Measurements from ENCODE around the gene STAMBP.

The STAMBP gene

DNA sequence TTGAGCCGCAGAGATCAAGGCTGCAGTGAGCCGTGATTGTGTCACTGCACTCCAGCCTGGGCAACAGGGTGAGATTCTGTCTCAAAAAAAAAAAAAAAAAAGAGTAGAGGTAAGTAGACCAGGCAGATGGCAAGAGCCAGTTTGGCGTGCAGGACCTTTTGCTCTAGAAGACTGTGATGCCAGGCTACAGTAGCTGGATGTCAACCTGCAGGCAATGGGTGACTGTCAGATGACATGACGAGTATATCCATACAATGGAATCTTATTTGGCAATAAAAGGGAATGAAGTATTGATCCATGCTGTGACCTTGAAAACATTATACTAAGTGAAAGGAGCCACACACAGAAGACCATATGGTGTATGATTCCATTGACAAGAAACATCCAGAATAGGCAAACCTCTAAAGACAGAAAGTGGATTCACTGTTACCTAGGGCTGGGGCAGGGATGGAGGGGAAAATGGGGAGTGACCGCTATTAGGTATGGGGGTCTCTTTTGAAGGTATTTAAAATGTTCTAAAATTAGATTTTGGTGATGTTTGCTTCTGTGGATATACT is 86.8 kb downstream of the STAMBP start:
- H3K4me3 ChIP-seq = no peak overlapping the region
- no peak for TF ChIP-seq CTCF (IDR thresholded peaks at IDR 0.05)
- no peak for DNase-seq (ENCODE audit: low spot score)
- no peak overlapping the region for H3K27ac ChIP-seq

DNA sequence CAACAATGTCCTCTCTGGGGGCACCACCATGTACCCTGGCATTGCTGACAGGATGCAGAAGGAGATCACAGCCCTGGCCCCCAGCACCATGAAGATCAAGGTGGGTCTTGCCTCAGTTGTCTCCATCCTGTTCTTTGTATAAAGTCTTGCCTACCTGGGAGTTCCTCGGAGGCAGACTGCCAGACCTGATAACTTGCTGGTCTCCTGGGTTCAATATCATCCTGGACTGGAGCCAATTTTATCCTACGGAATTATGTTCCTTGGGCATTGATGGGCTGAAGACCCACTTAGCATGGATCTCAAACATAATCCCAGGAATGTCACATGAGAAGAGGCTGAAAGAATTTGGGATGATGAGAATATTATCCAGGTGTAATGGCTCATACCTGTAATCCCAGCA is 87.9 kb downstream of the STAMBP start:
- H3K4me3 ChIP-seq = no peak overlapping the region
- no peak for DNase-seq (ENCODE audit: low spot score)
- no peak for TF ChIP-seq CTCF (IDR thresholded peaks at IDR 0.05)
- no peak overlapping the region for H3K27ac ChIP-seq

DNA sequence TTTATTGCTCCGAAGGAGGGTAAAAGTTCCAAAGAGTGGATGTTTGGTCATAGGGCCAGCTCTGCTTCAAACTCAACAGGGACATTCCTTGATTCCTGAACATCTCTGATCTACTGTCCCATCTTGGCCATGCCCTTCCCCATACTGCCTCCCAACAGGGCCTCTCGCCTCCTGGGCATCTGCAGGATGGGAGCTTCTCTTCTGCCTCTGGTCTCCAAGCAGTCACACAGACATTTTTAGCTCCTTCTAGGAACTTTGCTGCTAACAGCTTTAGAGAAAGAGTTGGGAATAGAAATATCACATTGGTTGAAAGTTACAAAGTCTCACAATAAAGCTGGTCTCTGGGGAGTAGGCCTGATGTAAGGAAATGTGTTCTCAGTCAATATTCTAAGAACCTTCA is 88.5 kb downstream of the STAMBP start:
- no peak for TF ChIP-seq CTCF (IDR thresholded peaks at IDR 0.05)

GRCh38 chr2:73917696-73918207 is 89.0 kb downstream of the STAMBP start:
- H3K4me3 ChIP-seq = no peak overlapping the region
- H3K27ac ChIP-seq = no peak overlapping the region
- no peak for TF ChIP-seq CTCF (IDR thresholded peaks at IDR 0.05)
- DNase-seq (ENCODE audit: low spot score) = no peak

More for the DNA sequence above, 88.5 kb downstream of the STAMBP start:
- Histone ChIP-seq H3K4me3 (no peak overlapping the region), H3K27ac (no peak overlapping the region)
- no peak for DNase-seq (ENCODE audit: low spot score)

GRCh38 chr2:73918856-73919255 is 90.1 kb downstream of the STAMBP start:
- H3K27ac ChIP-seq = no peak overlapping the region
- no peak overlapping the region for H3K4me3 ChIP-seq
- no peak for DNase-seq (ENCODE audit: low spot score)
- no peak for TF ChIP-seq CTCF (IDR thresholded peaks at IDR 0.05)

- no peak overlapping the region for H3K27ac ChIP-seq
- no peak for DNase-seq (ENCODE audit: low spot score)
- no peak overlapping the region for H3K4me3 ChIP-seq
- TF ChIP-seq CTCF (IDR thresholded peaks at IDR 0.05) = no peak
Observed at GRCh38 chr2:73919596-73920228, 91.0 kb downstream of the STAMBP start.
